22Rv1 (cell line): Measurements from ENCODE around the gene PSMC3IP.

ENCODE experiments used
- CTCF ChIP-seq: fragments of 450-650 bp; IDR thresholded peaks from 2 replicates; pipeline ENCODE4 v1.5.1; 2017; ENCODE audit warnings: mild to moderate bottlenecking
- ZFX ChIP-seq: fragments of 450-650 bp; IDR thresholded peaks from 2 replicates; pipeline ENCODE4 v1.6.1; 2017; ENCODE audit warnings: antibody characterized with exemption, borderline replicate concordance

GRCh38 chr17:42585353-42585752, 7.8 kb upstream of the PSMC3IP start:
- TF ChIP-seq CTCF (no peak), ZFX (no peak)
